Chondrocyte (in vitro differentiated cells): ENCODE results near the gene USP6. TPM values are rescaled to one million over a fixed set of nuclear protein-coding genes. Genes with fewer than 3 reads are reported as not detected.
"Not testable (repeated sequence)": the region's sequence is repeated elsewhere in the genome, so short reads cannot be mapped to it uniquely, and the experiment has no call there.

Experiments
- DNase-seq: peaks from one replicate; pipeline ENCODE4 v3.0.0; 2021; ENCODE audit warnings: mixed read lengths, low spot score
- H3K27ac Mint-ChIP-seq: one replicate; pipeline ENCODE4 v1.8.0; 2021; ENCODE audit warnings: mild to moderate bottlenecking, moderate library complexity, mixed read lengths; ENCODE audit not compliant: unreplicated experiment
- H3K27me3 Mint-ChIP-seq: 2 replicates; pipeline ENCODE4 v1.8.0; 2021; ENCODE audit warnings: low read depth, mixed read lengths
- H3K36me3 Mint-ChIP-seq: 2 replicates; pipeline ENCODE4 v1.8.0; 2021; ENCODE audit warnings: low read depth, mixed read lengths
- H3K4me1 Mint-ChIP-seq: 2 replicates; pipeline ENCODE4 v1.8.0; 2021; ENCODE audit warnings: low read depth, mild to moderate bottlenecking, mixed read lengths
- H3K4me3 Mint-ChIP-seq: one replicate; pipeline ENCODE4 v1.8.0; 2021; ENCODE audit warnings: mild to moderate bottlenecking, moderate library complexity, mixed read lengths; ENCODE audit not compliant: unreplicated experiment
- H3K9me3 Mint-ChIP-seq: 2 replicates; pipeline ENCODE4 v1.8.0; 2021; ENCODE audit warnings: low read depth, mixed read lengths
- CTCF ChIP-seq: fragments of 200-600 bp; sonication (generic); IDR thresholded peaks from 2 replicates; pipeline ENCODE4 v1.5.0; 2021; ENCODE audit warnings: antibody characterized with exemption, mild to moderate bottlenecking, moderate library complexity
- total RNA-seq: library from RNA; stranded (reverse); gene quantifications from 3 replicates; pipeline ENCODE4 v1.2.1, GENCODE V29; 2021

The USP6 gene
- total RNA-seq, 1 donor from 2014 or later: 0.12 TPM

GRCh38 chr17:5123343-5124124 lies 7.7 kb downstream of the USP6 start:
- peaks cover 4% of the 10 kb centered on the region for H3K9me3 Mint-ChIP-seq
- H3K4me3 Mint-ChIP-seq: no peak overlapping the region
- no peak overlapping the region for H3K27ac Mint-ChIP-seq
- H3K27me3 Mint-ChIP-seq: peaks cover 15% of the 10 kb centered on the region
- no peak for TF ChIP-seq CTCF
- H3K4me1 Mint-ChIP-seq: peaks cover 3% of the 10 kb centered on the region
- no peaks in the 10 kb centered on the region for H3K36me3 Mint-ChIP-seq
- DNase-seq: no peak

- not testable (repeated sequence) for DNase-seq, H3K9me3 Mint-ChIP-seq, H3K36me3 Mint-ChIP-seq, H3K4me1 Mint-ChIP-seq, H3K4me3 Mint-ChIP-seq, H3K27ac Mint-ChIP-seq
- H3K27me3 Mint-ChIP-seq: peaks cover 15% of the 10 kb centered on the region
Observed at GRCh38 chr17:5124125-5124760, 8.4 kb downstream of the USP6 start.

- H3K9me3 Mint-ChIP-seq, H3K27ac Mint-ChIP-seq, DNase-seq, H3K4me1 Mint-ChIP-seq, H3K4me3 Mint-ChIP-seq, H3K36me3 Mint-ChIP-seq: not testable (repeated sequence)
- peaks cover 15% of the 10 kb centered on the region for H3K27me3 Mint-ChIP-seq
Observed at GRCh38 chr17:5124896-5125295, 9.1 kb downstream of the USP6 start.

GRCh38 chr17:5126719-5127488 lies 11.1 kb downstream of the USP6 start:
- Mint-ChIP-seq H3K27me3 (peaks cover 14% of the 10 kb centered on the region), H3K4me1 (peaks cover 3% of the 10 kb centered on the region), H3K27ac (no peak overlapping the region), H3K9me3 (no peaks in the 10 kb centered on the region), H3K4me3 (no peak overlapping the region), H3K36me3 (no peaks in the 10 kb centered on the region)
- no peak for DNase-seq
- no peak for TF ChIP-seq CTCF

GRCh38 chr17:5127910-5128309 lies 12.1 kb downstream of the USP6 start:
- H3K36me3 Mint-ChIP-seq: no peaks in the 10 kb centered on the region
- TF ChIP-seq CTCF: no peak
- no peak overlapping the region for H3K4me3 Mint-ChIP-seq
- H3K27me3 Mint-ChIP-seq: peaks cover 14% of the 10 kb centered on the region
- H3K4me1 Mint-ChIP-seq: no peaks in the 10 kb centered on the region
- H3K9me3 Mint-ChIP-seq: no peaks in the 10 kb centered on the region
- H3K27ac Mint-ChIP-seq: no peak overlapping the region
- DNase-seq: no peak

GRCh38 chr17:5128387-5128786 lies 12.6 kb downstream of the USP6 start:
- peaks cover 14% of the 10 kb centered on the region for H3K27me3 Mint-ChIP-seq
- not testable (repeated sequence) for H3K27ac Mint-ChIP-seq, H3K4me1 Mint-ChIP-seq, H3K36me3 Mint-ChIP-seq, DNase-seq, H3K4me3 Mint-ChIP-seq, H3K9me3 Mint-ChIP-seq
